Stimulated activated naive B cell treated with anti-CD40 and anti-IgM and Interleukin-4, amounts not matched to agents 10 μg/mL and 1 μg/mL and 100 μg/mL, for 72 hours (primary cell): ENCODE results near the gene BEST2.
A peak's percentile ranks its signal among the peaks of the same experiment; 100 is the strongest.

Source experiments
- ATAC-seq, 2 donors: fragments of 150-1000 bp; cut with Tn5 transposase; replicated peaks; 2 replicates each; pipeline ENCODE4 v1.10.0; 2021; ENCODE audit warnings: moderate library complexity in 1 of 2
- DNase-seq: peaks from one replicate; pipeline ENCODE4 v3.0.0; 2021
- H3K27ac Mint-ChIP-seq: one replicate; pipeline ENCODE4 v1.8.0; 2022; ENCODE audit warnings: mild to moderate bottlenecking, mixed read lengths
- H3K27me3 Mint-ChIP-seq, 2 donors: one replicate each; pipeline ENCODE4 v1.8.0; 2022; ENCODE audit warnings: mixed read lengths in 2 of 2
- H3K36me3 Mint-ChIP-seq, 2 donors: one replicate each; pipeline ENCODE4 v1.8.0; 2022; ENCODE audit warnings: mixed read lengths in 2 of 2, mild to moderate bottlenecking in 1 of 2
- H3K4me1 Mint-ChIP-seq, 2 donors: one replicate each; pipeline ENCODE4 v1.8.0; 2022; ENCODE audit warnings: mixed read lengths in 2 of 2, mild to moderate bottlenecking in 1 of 2
- H3K4me3 Mint-ChIP-seq, 2 donors: one replicate each; pipeline ENCODE4 v1.8.0; 2022; ENCODE audit warnings: mild to moderate bottlenecking in 2 of 2, mixed read lengths in 2 of 2, moderate library complexity in 1 of 2
- H3K9me3 Mint-ChIP-seq, 2 donors: one replicate each; pipeline ENCODE4 v1.8.0; 2022; ENCODE audit warnings: mixed read lengths in 2 of 2, mild to moderate bottlenecking in 1 of 2

The BEST2 gene

GRCh38 chr19:12783849-12784393, 32.3 kb downstream of the BEST2 start:
- Mint-ChIP-seq H3K9me3 (no peaks in the 10 kb centered on the region), H3K27me3 (no peaks in the 10 kb centered on the region), H3K27ac (no peak overlapping the region), H3K4me3 (peak overlapping the region; percentile 43 to 47), H3K4me1 (peaks cover 28 to 32% of the 10 kb centered on the region in 2 donors), H3K36me3 (no peaks in the 10 kb centered on the region)
- ATAC-seq (no peak), DNase-seq (no peak)

GRCh38 chr19:12784394-12784870, 32.8 kb downstream of the BEST2 start:
- no peaks in the 10 kb centered on the region for H3K27me3 Mint-ChIP-seq
- H3K4me1 Mint-ChIP-seq, result peaks cover 28 to 31% of the 10 kb centered on the region in 2 donors
- H3K4me3 Mint-ChIP-seq, result no peak overlapping the region
- H3K9me3 Mint-ChIP-seq, result no peaks in the 10 kb centered on the region
- no peak for DNase-seq
- H3K36me3 Mint-ChIP-seq, result no peaks in the 10 kb centered on the region
- no peak overlapping the region for H3K27ac Mint-ChIP-seq
- ATAC-seq, result no peak

GRCh38 chr19:12784871-12785430, 33.4 kb downstream of the BEST2 start:
- Mint-ChIP-seq H3K4me1 (peaks cover 26 to 27% of the 10 kb centered on the region in 2 donors), H3K36me3 (no peaks in the 10 kb centered on the region), H3K27ac (no peak overlapping the region), H3K9me3 (no peaks in the 10 kb centered on the region), H3K4me3 (no peak overlapping the region), H3K27me3 (no peaks in the 10 kb centered on the region)
- no peak for DNase-seq
- no peak for ATAC-seq

- H3K36me3 Mint-ChIP-seq, result no peaks in the 10 kb centered on the region
- H3K27ac Mint-ChIP-seq, result no peak overlapping the region
- no peak for DNase-seq
- ATAC-seq, result no peak
- H3K9me3 Mint-ChIP-seq, result no peaks in the 10 kb centered on the region
- no peaks in the 10 kb centered on the region for H3K27me3 Mint-ChIP-seq
- H3K4me1 Mint-ChIP-seq, result peaks cover 28 to 30% of the 10 kb centered on the region in 2 donors
- H3K4me3 Mint-ChIP-seq, result no peak overlapping the region
Measured at GRCh38 chr19:12785431-12786031, 33.9 kb downstream of the BEST2 start.

- Mint-ChIP-seq H3K9me3 (no peaks in the 10 kb centered on the region), H3K27ac (no peak overlapping the region), H3K36me3 (peaks cover 2% of the 10 kb centered on the region in 2 donors), H3K4me3 (peak overlapping the region in 1 of 2 donors; percentile 50), H3K27me3 (no peaks in the 10 kb centered on the region), H3K4me1 (peaks cover 36 to 38% of the 10 kb centered on the region in 2 donors)
- ATAC-seq (no peak), DNase-seq (no peak)
Measured at GRCh38 chr19:12786141-12786870, 34.7 kb downstream of the BEST2 start.

GRCh38 chr19:12786952-12787351, 35.4 kb downstream of the BEST2 start:
- Mint-ChIP-seq H3K27ac (peak overlapping the region; percentile 85), H3K4me3 (no peak overlapping the region), H3K27me3 (no peaks in the 10 kb centered on the region), H3K36me3 (peaks cover 6 to 7% of the 10 kb centered on the region in 2 donors), H3K9me3 (no peaks in the 10 kb centered on the region), H3K4me1 (peaks cover 33 to 38% of the 10 kb centered on the region in 2 donors)
- DNase-seq (no peak), ATAC-seq (no peak)

GRCh38 chr19:12787458-12787857, 35.9 kb downstream of the BEST2 start:
- H3K4me3 Mint-ChIP-seq, result no peak overlapping the region
- peak overlapping the region; percentile 85 for H3K27ac Mint-ChIP-seq
- DNase-seq, result no peak

GRCh38 chr19:12788042-12788681, 36.6 kb downstream of the BEST2 start:
- no peak for ATAC-seq
- no peaks in the 10 kb centered on the region for H3K9me3 Mint-ChIP-seq
- H3K27me3 Mint-ChIP-seq, result no peaks in the 10 kb centered on the region
- peak overlapping the region; percentile 92 to 94 for H3K4me3 Mint-ChIP-seq
- H3K36me3 Mint-ChIP-seq, result peaks cover 16% of the 10 kb centered on the region in 2 donors
- peaks cover 29 to 34% of the 10 kb centered on the region in 2 donors for H3K4me1 Mint-ChIP-seq
- peak overlapping the region; percentile 99 for H3K27ac Mint-ChIP-seq
- DNase-seq, result no peak

More at GRCh38 chr19:12787458-12787857, 35.9 kb downstream of the BEST2 start:
- Mint-ChIP-seq H3K36me3 (peaks cover 10 to 12% of the 10 kb centered on the region in 2 donors), H3K9me3 (no peaks in the 10 kb centered on the region), H3K4me1 (peaks cover 30 to 33% of the 10 kb centered on the region in 2 donors), H3K27me3 (no peaks in the 10 kb centered on the region)
- ATAC-seq, result no peak

GRCh38 chr19:12788682-12789097, 37.1 kb downstream of the BEST2 start:
- Mint-ChIP-seq H3K4me1 (peaks cover 27 to 37% of the 10 kb centered on the region in 2 donors), H3K36me3 (peaks cover 19 to 20% of the 10 kb centered on the region in 2 donors), H3K9me3 (no peaks in the 10 kb centered on the region), H3K27ac (peak overlapping the region; percentile 99), H3K27me3 (no peaks in the 10 kb centered on the region), H3K4me3 (peak overlapping the region; percentile 92 to 94)
- DNase-seq (peak; percentile 90), ATAC-seq (peak; percentile 8 to 12)

- ATAC-seq (peak in 1 of 2 donors; percentile 0), DNase-seq (no peak)
- H3K27me3 Mint-ChIP-seq, result no peaks in the 10 kb centered on the region
- H3K4me3 Mint-ChIP-seq, result peak overlapping the region; percentile 96 to 100
- H3K4me1 Mint-ChIP-seq, result peaks cover 29 to 42% of the 10 kb centered on the region in 2 donors
- no peaks in the 10 kb centered on the region for H3K9me3 Mint-ChIP-seq
- H3K27ac Mint-ChIP-seq, result peak overlapping the region; percentile 99
- H3K36me3 Mint-ChIP-seq, result peaks cover 19 to 20% of the 10 kb centered on the region in 2 donors
Measured at GRCh38 chr19:12789098-12789903, 37.7 kb downstream of the BEST2 start.

GRCh38 chr19:12789904-12790619, 38.5 kb downstream of the BEST2 start:
- Mint-ChIP-seq H3K4me3 (peak overlapping the region; percentile 96 to 100), H3K27ac (peak overlapping the region; percentile 100), H3K4me1 (peaks cover 33 to 48% of the 10 kb centered on the region in 2 donors), H3K27me3 (no peaks in the 10 kb centered on the region), H3K36me3 (peaks cover 19 to 20% of the 10 kb centered on the region in 2 donors), H3K9me3 (no peaks in the 10 kb centered on the region)
- ATAC-seq (peak; percentile 49 to 53), DNase-seq (peak; percentile 99)

GRCh38 chr19:12790628-12791344, 39.2 kb downstream of the BEST2 start:
- Mint-ChIP-seq H3K27me3 (no peaks in the 10 kb centered on the region), H3K4me3 (peak overlapping the region; percentile 96 to 100), H3K4me1 (peaks cover 35 to 52% of the 10 kb centered on the region in 2 donors), H3K9me3 (no peaks in the 10 kb centered on the region), H3K27ac (peak overlapping the region; percentile 100), H3K36me3 (peaks cover 19 to 20% of the 10 kb centered on the region in 2 donors)
- DNase-seq, result no peak
- ATAC-seq, result no peak
